B cell (primary cell): ENCODE results near the gene NCLN. TPM values are rescaled to one million over a fixed set of nuclear protein-coding genes. Genes with fewer than 3 reads are reported as not detected.
"Not testable (repeated sequence)": the region's sequence is repeated elsewhere in the genome, so short reads cannot be mapped to it uniquely, and the experiment has no call there.

Experiments used
- ATAC-seq: fragments of 200-7000 bp; cut with Tn5 transposase; one replicate; pipeline ENCODE4 v1.10.0; 2021; ENCODE audit warnings: low read depth, mild to moderate bottlenecking, moderate number of reproducible peaks, moderate library complexity
- CTCF ChIA-PET: fragments of 350-600 bp; sonication (Branson Sonifier 250); formaldehyde crosslinking; loops from one replicate; lab custom pipeline; 2021; ENCODE audit warnings: antibody characterized with exemption, inconsistent platforms; lab: Charles Lee
- POLR2A ChIA-PET: fragments of 350-600 bp; sonication (Branson Sonifier 250); formaldehyde crosslinking; loops from one replicate; lab custom pipeline; 2021; ENCODE audit warnings: antibody characterized with exemption; lab: Charles Lee
- DNase-seq: peaks from one replicate; pipeline ENCODE4 v3.0.0; 2013
- H2AFZ ChIP-seq: 2 replicates; pipeline ENCODE4 v1.6.1; 2012; ENCODE audit warnings: mild to moderate bottlenecking, low read depth, low read length; ENCODE audit not compliant: insufficient read depth, poor library complexity, severe bottlenecking
- H3K27ac ChIP-seq, 2 donors: 1 replicate in 1 of 2; 2 replicates in 1 of 2; pipeline ENCODE4 v1.5.1; 2012 to 2013; ENCODE audit warnings: low read length in 2 of 2, mild to moderate bottlenecking in 2 of 2, moderate library complexity in 1 of 2
- H3K27me3 ChIP-seq, 4 experiments: fragments of 200-600 bp in 1 of 4; sonication (generic) in 1 of 4; replicated peaks in 1 of 4; 1 replicate in 2 of 4; 2 replicates in 2 of 4; pipeline versions ENCODE4 v1.6.1 to v1.7.0; 2013 to 2016; ENCODE audit warnings: low read length in 3 of 4, mild to moderate bottlenecking in 2 of 4, mixed read lengths in 1 of 4, moderate library complexity in 1 of 4; ENCODE audit not compliant: insufficient read depth in 4 of 4, control insufficient read depth in 3 of 4; ENCODE audit errors: control extremely low read depth in 1 of 4
- H3K36me3 ChIP-seq, 2 experiments: replicated peaks in 1 of 2; 1 replicate in 1 of 2; 2 replicates in 1 of 2; pipeline versions ENCODE4 v1.6.1 to v1.7.1; 2013; ENCODE audit warnings: low read length in 1 of 2; ENCODE audit not compliant: insufficient read depth in 2 of 2, control insufficient read depth in 1 of 2; ENCODE audit errors: control extremely low read depth in 1 of 2, extremely low read depth in 1 of 2
- H3K4me1 ChIP-seq, 2 donors: fragments of 200-600 bp in 1 of 2; sonication (generic) in 1 of 2; 1 replicate in 1 of 2; 2 replicates in 1 of 2; pipeline versions ENCODE4 v1.5.1 to v1.6.1; 2013 to 2017; ENCODE audit warnings: low read length in 2 of 2; ENCODE audit not compliant: control insufficient read depth in 2 of 2, insufficient read depth in 2 of 2
- H3K4me2 ChIP-seq: replicated peaks from 2 replicates; pipeline ENCODE3; 2012; ENCODE audit warnings: mild to moderate bottlenecking, low read depth, low read length; ENCODE audit not compliant: poor library complexity, severe bottlenecking
- H3K4me3 ChIP-seq, 5 experiments: fragments of 200-600 bp in 1 of 5; sonication (generic) in 1 of 5; 1 replicate in 3 of 5; 2 replicates in 2 of 5; pipeline versions ENCODE4 v1.5.1 to v1.7.0; 2011 to 2016; ENCODE audit warnings: low read length in 4 of 5, mild to moderate bottlenecking in 4 of 5, low read depth in 2 of 5, control low read depth in 1 of 5, moderate library complexity in 1 of 5; ENCODE audit not compliant: insufficient read depth in 1 of 5; ENCODE audit errors: control extremely low read depth in 1 of 5, extremely low read depth in 1 of 5
- H3K79me2 ChIP-seq: fragments of 200-600 bp; sonication (generic); one replicate; pipeline ENCODE4 v1.6.0; 2016; ENCODE audit warnings: low read length; ENCODE audit not compliant: control insufficient read depth, insufficient read depth
- H3K9ac ChIP-seq: fragments of 200-600 bp; sonication (generic); 2 replicates; pipeline ENCODE4 v1.6.1; 2017; ENCODE audit warnings: mild to moderate bottlenecking, low read length, moderate library complexity
- H3K9me3 ChIP-seq, 3 donors: one replicate each; pipeline versions ENCODE4 v1.6.1 to v1.7.1; 2013; ENCODE audit warnings: low read length in 2 of 3; ENCODE audit not compliant: control insufficient read depth in 2 of 3, insufficient read depth in 1 of 3; ENCODE audit errors: control extremely low read depth in 1 of 3
- H4K20me1 ChIP-seq: 2 replicates; pipeline ENCODE4 v1.6.0; 2012; ENCODE audit warnings: mild to moderate bottlenecking, low read length; ENCODE audit not compliant: insufficient read depth, control insufficient read depth, poor library complexity, severe bottlenecking
- H3K27ac Mint-ChIP-seq: one replicate; pipeline ENCODE4 v1.8.0; 2021; ENCODE audit warnings: mixed read lengths
- H3K27me3 Mint-ChIP-seq: one replicate; pipeline ENCODE4 v1.8.0; 2021; ENCODE audit warnings: mixed read lengths
- H3K4me1 Mint-ChIP-seq: one replicate; pipeline ENCODE4 v1.8.0; 2021; ENCODE audit warnings: mixed read lengths
- H3K4me3 Mint-ChIP-seq: one replicate; pipeline ENCODE4 v1.8.0; 2021; ENCODE audit warnings: mixed read lengths
- H3K9me3 Mint-ChIP-seq: one replicate; pipeline ENCODE4 v1.8.0; 2022; ENCODE audit warnings: mixed read lengths; ENCODE audit not compliant: insufficient read depth
- CTCF ChIP-seq: fragments of 200-600 bp; IDR thresholded peaks from one replicate; pipeline ENCODE4 v1.8.0; 2022; ENCODE audit warnings: antibody characterized with exemption, mild to moderate bottlenecking
- EZH2 ChIP-seq: IDR thresholded peaks from 2 replicates; pipeline ENCODE4 v1.6.1; 2012; ENCODE audit warnings: borderline replicate concordance, low read depth, mild to moderate bottlenecking, moderate library complexity, low read length; ENCODE audit not compliant: insufficient read depth, poor library complexity, severe bottlenecking
- WGBS: methylation state at CpG from one replicate; pipeline ENCODE4 v1.1.5; 2013; ENCODE audit warnings: missing lambda C conversion rate; ENCODE audit not compliant: insufficient coverage; 5-methylcytosine and 5-hydroxymethylcytosine counted together
- intact Hi-C: fragments of 100-400 bp; cut with micrococcal nuclease; formaldehyde crosslinking; loops from one replicate; pipeline ENCODE4 v1.10.0; 2022
- polyA plus RNA-seq: library from polyadenylated mRNA; depleted of rRNA; stranded (reverse); fragments of >200 nt; gene quantifications from 2 replicates; pipeline ENCODE4 v1.2.3, GENCODE V29; 2012
- total RNA-seq, 2 donors: library from RNA; stranded (reverse); fragments of 120-200 nt in 1 of 2; gene quantifications; 1 replicate in 1 of 2; 2 replicates in 1 of 2; pipeline versions ENCODE4 v1.2.3 to v1.2.4, GENCODE V29; 2013 to 2022

The NCLN gene
- total and polyA plus RNA-seq, 2 donors (not counting 1 experiment from before 2014, with no cell fraction given): 55.0 to 82.0 TPM

DNA sequence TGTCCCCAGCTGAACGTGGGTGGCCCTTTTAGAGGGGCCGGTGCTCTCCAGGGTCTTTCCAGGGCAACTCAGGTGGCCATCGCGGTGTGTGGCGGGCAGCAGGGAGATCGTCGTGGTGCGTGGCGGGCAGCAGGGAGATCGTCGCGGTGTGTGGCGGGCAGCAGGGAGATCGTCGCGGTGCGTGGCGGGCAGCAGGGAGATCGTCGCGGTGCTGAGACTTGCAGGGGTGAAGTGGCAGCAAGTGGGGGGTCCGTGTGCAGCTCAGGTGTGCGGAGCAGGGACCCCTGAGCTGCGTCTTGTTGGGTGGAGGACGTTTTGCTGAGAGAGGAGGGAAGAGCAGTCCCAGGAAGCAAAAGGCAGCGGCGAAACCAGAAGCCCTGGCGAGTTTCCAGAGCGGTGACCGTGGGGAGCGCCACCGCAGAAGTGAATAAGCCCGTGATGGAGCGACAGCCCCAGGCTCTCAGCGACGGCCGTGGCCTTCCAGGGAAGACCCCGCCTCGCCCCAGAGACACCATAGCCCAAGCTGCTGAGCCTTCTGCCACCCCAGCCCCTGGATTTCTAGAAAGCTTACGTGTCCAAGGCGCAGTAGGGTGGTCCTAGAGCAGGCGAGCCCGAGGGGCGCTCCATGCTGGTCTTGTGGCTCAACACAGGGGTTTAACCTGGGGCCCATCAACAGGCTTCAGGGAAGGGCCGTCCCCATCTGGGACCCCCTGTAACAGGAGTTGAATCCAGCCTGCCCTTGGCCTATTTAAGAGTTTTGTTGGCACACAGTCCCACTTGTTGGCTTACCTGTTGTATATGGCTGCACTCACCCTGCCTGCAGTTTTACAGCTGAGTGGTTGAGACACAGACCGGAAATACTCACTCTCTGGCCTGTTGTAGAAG, 5.4 kb downstream of the NCLN start:
- Histone ChIP-seq H3K4me1 (peaks cover 19 to 42% of the 10 kb centered on the region in 2 donors), H3K36me3 (peaks cover 0 to 16% of the 10 kb centered on the region in 2 experiments), H3K9ac (no peak overlapping the region), H3K79me2 (peaks cover 78% of the 10 kb centered on the region), H3K9me3 (peaks cover 0 to 11% (median 0%) of the 10 kb centered on the region in 3 donors), H4K20me1 (peaks cover 78% of the 10 kb centered on the region), H3K4me2 (no peak overlapping the region), H3K4me3 (no peak overlapping the region), H2AFZ (no peak overlapping the region), H3K27me3 (no peaks in the 10 kb centered on the region), H3K27ac (no peak overlapping the region)
- Mint-ChIP-seq H3K9me3 (no peaks in the 10 kb centered on the region), H3K27me3 (no peaks in the 10 kb centered on the region), H3K4me3 (no peak overlapping the region), H3K4me1 (peaks cover 37% of the 10 kb centered on the region), H3K27ac (no peak overlapping the region)
- intact Hi-C loops: no loop called here
- WGBS: 96% methylated on average over 41 of the region's 46 CpGs
- ATAC-seq (no peak), DNase-seq (no peak)
- POLR2A ChIA-PET: interaction anchor here (0.7 kb wide), 1 partner anchor 14 kb away, joined by 3 read pairs; no protein-coding TSS in a partner anchor
- CTCF ChIA-PET: no interaction called here
- TF ChIP-seq CTCF (no peak), EZH2 (no peak)

DNA sequence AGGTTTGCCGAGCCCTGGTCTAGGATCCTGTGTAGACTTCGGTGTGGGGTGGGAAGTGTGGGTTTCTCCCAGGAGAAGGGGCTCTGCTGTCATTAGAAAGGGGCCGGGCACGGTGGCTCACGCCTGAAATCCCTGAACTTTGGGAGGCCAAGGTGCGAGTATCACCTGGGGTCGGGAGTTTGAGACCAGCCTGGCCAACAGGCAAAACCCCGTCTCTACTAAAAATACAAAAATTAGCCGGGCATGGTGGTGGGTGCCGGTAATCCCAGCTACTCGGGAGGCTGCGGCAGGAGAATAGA, 6.0 kb downstream of the NCLN start:
- H3K9ac ChIP-seq, DNase-seq, H3K9me3 Mint-ChIP-seq, H3K27ac ChIP-seq, H3K4me3 Mint-ChIP-seq, H3K27me3 Mint-ChIP-seq, CTCF ChIA-PET, POLR2A ChIA-PET, H3K4me2 ChIP-seq, intact Hi-C loops, ATAC-seq, H3K27ac Mint-ChIP-seq, H3K4me3 ChIP-seq, H3K27me3 ChIP-seq, H2AFZ ChIP-seq: not testable (repeated sequence)
- peaks cover 33% of the 10 kb centered on the region for H3K4me1 Mint-ChIP-seq
- Histone ChIP-seq H3K36me3 (peaks cover 0 to 22% of the 10 kb centered on the region in 2 experiments), H3K4me1 (peaks cover 14 to 36% of the 10 kb centered on the region in 2 donors), H3K79me2 (peaks cover 72% of the 10 kb centered on the region), H3K9me3 (peaks cover 0 to 11% (median 0%) of the 10 kb centered on the region in 3 donors), H4K20me1 (peaks cover 72% of the 10 kb centered on the region)
- WGBS: 96% methylated on average over 9 of the region's 12 CpGs
